Subcutaneous adipose tissue (tissue), 4 donors: Measurements from ENCODE around the gene HBE1. TPM values are rescaled to one million over a fixed set of nuclear protein-coding genes. Genes with fewer than 3 reads are reported as not detected.

Experiments used
- total RNA-seq, 4 donors: library from RNA; depleted of rRNA; stranded (reverse); fragments of >200 nt; gene quantifications; one replicate each; pipeline ENCODE4 v1.1.0, GENCODE V29; 2016
- TF ChIP-seq, protein P1 (sequence below): fragments of 450-650 bp; IDR thresholded peaks from one replicate; pipeline ENCODE4 v1.5.1; 2016; ENCODE audit warnings: low read depth, mild to moderate bottlenecking, control low read depth, antibody characterized with exemption, moderate library complexity

HBE1 gene
- total RNA-seq, 4 donors from 2014 or later: not detected

DNA sequence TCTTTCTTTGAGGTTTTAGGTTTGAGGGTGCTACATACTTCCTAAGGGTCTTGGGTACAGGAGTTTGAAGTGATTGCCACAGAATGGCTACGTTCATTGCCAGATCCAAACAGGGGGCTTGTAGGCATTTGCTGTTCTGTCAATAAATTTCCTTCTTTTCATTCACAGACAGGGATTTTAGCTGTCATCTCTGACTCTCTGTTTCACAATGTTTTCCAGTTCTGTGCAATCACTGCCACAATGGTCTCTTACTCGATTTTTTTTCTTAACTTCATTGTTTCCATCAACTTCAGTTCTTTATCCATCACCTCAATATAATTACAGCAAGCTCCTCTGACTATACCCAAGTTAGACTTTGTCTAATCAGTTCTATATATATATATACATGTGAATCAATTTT is 29.3 kb downstream of the HBE1 start:
- TF ChIP-seq, protein P1, sequence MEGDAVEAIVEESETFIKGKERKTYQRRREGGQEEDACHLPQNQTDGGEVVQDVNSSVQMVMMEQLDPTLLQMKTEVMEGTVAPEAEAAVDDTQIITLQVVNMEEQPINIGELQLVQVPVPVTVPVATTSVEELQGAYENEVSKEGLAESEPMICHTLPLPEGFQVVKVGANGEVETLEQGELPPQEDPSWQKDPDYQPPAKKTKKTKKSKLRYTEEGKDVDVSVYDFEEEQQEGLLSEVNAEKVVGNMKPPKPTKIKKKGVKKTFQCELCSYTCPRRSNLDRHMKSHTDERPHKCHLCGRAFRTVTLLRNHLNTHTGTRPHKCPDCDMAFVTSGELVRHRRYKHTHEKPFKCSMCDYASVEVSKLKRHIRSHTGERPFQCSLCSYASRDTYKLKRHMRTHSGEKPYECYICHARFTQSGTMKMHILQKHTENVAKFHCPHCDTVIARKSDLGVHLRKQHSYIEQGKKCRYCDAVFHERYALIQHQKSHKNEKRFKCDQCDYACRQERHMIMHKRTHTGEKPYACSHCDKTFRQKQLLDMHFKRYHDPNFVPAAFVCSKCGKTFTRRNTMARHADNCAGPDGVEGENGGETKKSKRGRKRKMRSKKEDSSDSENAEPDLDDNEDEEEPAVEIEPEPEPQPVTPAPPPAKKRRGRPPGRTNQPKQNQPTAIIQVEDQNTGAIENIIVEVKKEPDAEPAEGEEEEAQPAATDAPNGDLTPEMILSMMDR: no peak

DNA sequence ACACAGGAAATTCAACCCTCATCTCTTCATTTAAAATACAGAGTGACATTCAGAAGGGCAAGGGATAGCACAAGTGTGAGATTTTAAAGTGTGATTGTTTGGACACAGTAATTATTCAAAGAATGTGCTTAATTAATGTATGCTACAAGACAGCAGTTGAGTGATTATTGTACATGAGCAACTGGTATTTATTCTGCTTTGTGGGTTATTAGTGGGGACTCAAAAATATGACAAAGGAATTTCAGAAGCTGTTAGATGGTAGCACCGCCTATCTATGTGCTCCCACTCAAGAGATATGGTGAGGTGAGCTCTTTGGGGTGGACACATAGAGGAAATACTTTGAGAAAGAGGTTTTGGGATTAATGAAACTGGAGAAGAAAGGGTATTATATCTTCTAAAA is 29.7 kb downstream of the HBE1 start:
- TF ChIP-seq, protein P1: no peak

DNA sequence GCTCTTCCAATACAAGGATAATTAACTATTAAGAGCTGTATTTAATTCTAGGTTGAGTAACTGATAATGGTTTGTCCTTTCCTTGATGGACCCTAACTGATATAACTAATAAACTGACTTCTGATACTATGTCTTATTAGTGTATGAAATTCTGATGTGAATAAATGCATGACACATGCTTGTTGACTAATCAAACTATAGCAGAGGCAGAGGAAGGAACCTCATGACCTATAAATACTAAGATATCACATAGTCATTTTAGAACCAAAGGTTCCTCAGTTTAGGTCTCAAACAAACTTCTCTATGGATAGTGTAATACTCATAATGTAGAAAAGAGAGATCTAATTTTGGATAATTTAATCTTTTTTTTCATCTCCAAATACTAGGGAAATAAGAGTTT is 30.7 kb downstream of the HBE1 start:
- TF ChIP-seq, protein P1: no peak

DNA sequence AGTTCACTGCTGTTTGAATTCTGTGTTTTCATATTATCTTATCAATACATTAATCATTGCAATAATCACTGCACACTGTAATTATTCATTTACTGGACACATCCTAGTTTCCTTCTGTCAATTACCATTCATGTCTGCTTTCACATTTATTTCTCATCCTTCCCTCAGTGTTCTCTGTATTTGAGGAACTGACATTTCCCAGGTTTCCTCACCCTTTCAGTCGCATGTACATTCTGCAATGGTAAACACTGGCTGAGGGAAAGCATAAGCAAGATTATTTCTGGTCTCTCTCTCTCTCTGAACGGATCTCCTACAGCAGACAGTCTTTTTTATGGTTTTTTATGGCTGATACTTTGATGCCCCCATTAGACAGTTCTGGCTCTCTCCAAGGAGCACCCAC is 31.3 kb downstream of the HBE1 start:
- TF ChIP-seq, protein P1: no peak

DNA sequence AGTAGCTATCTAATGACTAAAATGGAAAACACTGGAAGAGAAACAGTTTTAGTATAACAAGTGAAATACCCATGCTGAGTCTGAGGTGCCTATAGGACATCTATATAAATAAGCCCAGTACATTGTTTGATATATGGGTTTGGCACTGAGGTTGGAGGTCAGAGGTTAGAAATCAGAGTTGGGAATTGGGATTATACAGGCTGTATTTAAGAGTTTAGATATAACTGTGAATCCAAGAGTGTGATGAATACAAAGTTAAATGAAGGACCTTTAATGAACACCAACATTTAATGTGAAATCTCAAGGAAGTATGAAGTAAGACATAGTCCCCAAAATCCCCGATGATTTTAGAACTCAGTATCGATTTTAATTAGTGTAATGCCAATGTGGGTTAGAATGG is 32.3 kb downstream of the HBE1 start:
- TF ChIP-seq, protein P1: no peak

DNA sequence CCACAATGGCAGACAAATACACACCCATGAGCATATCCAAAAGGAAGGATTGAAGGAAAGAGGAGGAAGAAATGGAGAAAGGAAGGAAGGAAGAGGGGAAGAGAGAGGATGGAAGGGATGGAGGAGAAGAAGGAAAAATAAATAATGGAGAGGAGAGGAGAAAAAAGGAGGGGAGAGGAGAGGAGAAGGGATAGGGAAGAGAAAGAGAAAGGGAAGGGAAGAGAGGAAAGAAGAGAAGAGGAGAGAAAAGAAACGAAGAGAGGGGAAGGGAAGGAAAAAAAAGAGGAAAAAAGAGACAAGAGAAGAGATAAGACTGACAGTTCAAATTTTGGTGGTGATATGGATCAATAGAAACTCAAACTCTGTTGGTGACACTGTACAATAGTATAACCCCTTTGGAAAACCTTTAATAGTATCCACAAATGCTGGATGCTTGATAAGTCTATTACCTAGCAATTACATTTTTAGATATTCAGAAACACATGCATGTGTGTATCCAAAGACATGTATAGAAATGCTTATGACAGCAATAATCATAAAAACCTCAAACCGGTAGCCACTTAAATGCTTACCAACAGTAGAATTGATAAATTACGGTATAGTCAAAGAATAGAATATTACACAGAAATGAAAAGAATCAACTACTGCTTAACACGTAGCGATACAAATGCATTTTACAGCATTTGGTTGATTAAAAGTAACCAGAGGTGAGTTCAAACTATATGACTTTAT is 34.2 kb downstream of the HBE1 start:
- TF ChIP-seq, protein P1: no peak

DNA sequence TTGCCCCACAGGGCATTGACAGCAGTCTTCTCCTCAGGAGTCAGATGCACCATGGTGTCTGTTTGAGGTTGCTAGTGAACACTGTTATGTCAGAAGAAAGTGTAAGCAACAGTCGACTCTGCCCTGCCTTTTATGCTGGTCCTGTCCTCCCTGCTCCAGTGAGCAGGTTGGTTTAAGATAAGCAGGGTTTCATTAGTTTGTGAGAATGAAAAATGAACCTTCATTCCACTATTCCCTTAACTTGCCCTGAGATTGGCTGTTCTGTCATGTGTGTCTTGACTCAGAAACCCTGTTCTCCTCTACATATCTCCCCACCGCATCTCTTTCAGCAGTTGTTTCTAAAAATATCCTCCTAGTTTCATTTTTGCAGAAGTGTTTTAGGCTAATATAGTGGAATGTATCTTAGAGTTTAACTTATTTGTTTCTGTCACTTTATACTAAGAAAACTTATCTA is 35.3 kb downstream of the HBE1 start, which contains the start of gene HBD:
Gene HBD (minus strand): TSS at position 103 of the 454 bp plus-strand sequence. CDS start 50 bp downstream, at position 53.
- TF ChIP-seq, protein P1: no peak
